Activated CD8-positive, alpha-beta T cell treated with anti-CD3 and anti-CD28 coated beads for 36 hours (primary cell): ENCODE data around the gene TNFRSF4. TPM values are rescaled to one million over a fixed set of nuclear protein-coding genes. Genes with fewer than 3 reads are reported as not detected.

Experiments
- ATAC-seq: fragments of 200-7000 bp; cut with Tn5 transposase; one replicate; pipeline ENCODE4 v1.10.0; 2021; ENCODE audit warnings: mild to moderate bottlenecking, moderate library complexity
- CTCF ChIA-PET: fragments of 350-600 bp; sonication (Branson Sonifier 250); formaldehyde crosslinking; loops from one replicate; lab custom pipeline; 2021; ENCODE audit warnings: antibody characterized with exemption; lab: Charles Lee
- POLR2A ChIA-PET: fragments of 350-600 bp; sonication (Branson Sonifier 250); formaldehyde crosslinking; loops from one replicate; lab custom pipeline; 2021; ENCODE audit warnings: antibody characterized with exemption; lab: Charles Lee
- DNase-seq: peaks from one replicate; pipeline ENCODE4 v3.0.0-alpha.2; 2020
- H3K27ac Mint-ChIP-seq: one replicate; pipeline ENCODE4 v1.8.0; 2021; ENCODE audit warnings: mild to moderate bottlenecking, mixed read lengths
- H3K27me3 Mint-ChIP-seq: one replicate; pipeline ENCODE4 v1.8.0; 2021; ENCODE audit warnings: mixed read lengths
- H3K36me3 Mint-ChIP-seq: one replicate; pipeline ENCODE4 v1.8.0; 2021; ENCODE audit warnings: low read depth, mixed read lengths
- H3K4me1 Mint-ChIP-seq: one replicate; pipeline ENCODE4 v1.8.0; 2021; ENCODE audit warnings: low read depth, mixed read lengths
- H3K4me3 Mint-ChIP-seq: one replicate; pipeline ENCODE4 v1.8.0; 2021; ENCODE audit warnings: mild to moderate bottlenecking, moderate library complexity, mixed read lengths
- H3K9me3 Mint-ChIP-seq: one replicate; pipeline ENCODE4 v1.8.0; 2021; ENCODE audit warnings: mixed read lengths
- CTCF ChIP-seq: fragments of 200-600 bp; IDR thresholded peaks from one replicate; pipeline ENCODE4 v1.8.0; 2022; ENCODE audit warnings: antibody characterized with exemption, mild to moderate bottlenecking
- intact Hi-C: fragments of 100-400 bp; cut with micrococcal nuclease; formaldehyde crosslinking; loops from one replicate; pipeline ENCODE4 v1.10.0; 2022
- total RNA-seq, 2 experiments: library from RNA; stranded (reverse); gene quantifications; one replicate each; pipeline ENCODE4 v1.2.3, GENCODE V29; 2021

Gene TNFRSF4
- total RNA-seq, 2 experiments from 2014 or later, result 137 to 142 TPM

GRCh38 chr1:1245817-1246576, 32.0 kb upstream of the TNFRSF4 start:
- H3K9me3 Mint-ChIP-seq, result no peaks in the 10 kb centered on the region
- ATAC-seq (no peak), DNase-seq (no peak)
- H3K36me3 Mint-ChIP-seq, result peaks cover 2% of the 10 kb centered on the region
- no peaks in the 10 kb centered on the region for H3K27me3 Mint-ChIP-seq
- ChIA-PET CTCF (no interaction called here), POLR2A (interaction anchor here (1.0 to 1.6 kb wide), 2 partner anchors 15 to 19 kb away, joined by 3 to 5 read pairs; partner anchors contain the start of gene SDF4)
- TF ChIP-seq CTCF, result no peak
- H3K27ac Mint-ChIP-seq, result no peak overlapping the region
- peaks cover 14% of the 10 kb centered on the region for H3K4me1 Mint-ChIP-seq
- H3K4me3 Mint-ChIP-seq, result no peak overlapping the region
- intact Hi-C loops, result no loop called here

GRCh38 chr1:1245178-1245816, 31.3 kb upstream of the TNFRSF4 start:
- ChIA-PET POLR2A (no interaction called here), CTCF (no interaction called here)
- intact Hi-C loops, result no loop called here
- H3K27me3 Mint-ChIP-seq, result no peaks in the 10 kb centered on the region
- ATAC-seq (no peak), DNase-seq (no peak)
- no peak for TF ChIP-seq CTCF
- peaks cover 8% of the 10 kb centered on the region for H3K4me1 Mint-ChIP-seq
- H3K27ac Mint-ChIP-seq, result no peak overlapping the region
- no peaks in the 10 kb centered on the region for H3K9me3 Mint-ChIP-seq
- H3K36me3 Mint-ChIP-seq, result peaks cover 1% of the 10 kb centered on the region
- no peak overlapping the region for H3K4me3 Mint-ChIP-seq

- no peak for TF ChIP-seq CTCF
- ATAC-seq (no peak), DNase-seq (no peak)
- Mint-ChIP-seq H3K4me1 (no peaks in the 10 kb centered on the region), H3K4me3 (no peak overlapping the region), H3K36me3 (no peaks in the 10 kb centered on the region), H3K27me3 (no peaks in the 10 kb centered on the region), H3K27ac (no peak overlapping the region), H3K9me3 (no peaks in the 10 kb centered on the region)
- intact Hi-C loops, result no loop called here
- POLR2A ChIA-PET, result no interaction called here
- CTCF ChIA-PET, result no interaction called here
These were observed 30.3 kb upstream of the TNFRSF4 start for GRCh38 chr1:1244192-1244811.

GRCh38 chr1:1243807-1244191, 29.8 kb upstream of the TNFRSF4 start:
- DNase-seq, result no peak
- no peak for TF ChIP-seq CTCF
- Mint-ChIP-seq H3K36me3 (no peaks in the 10 kb centered on the region), H3K9me3 (no peaks in the 10 kb centered on the region), H3K27me3 (no peaks in the 10 kb centered on the region), H3K27ac (no peak overlapping the region), H3K4me3 (no peak overlapping the region), H3K4me1 (no peaks in the 10 kb centered on the region)
- ChIA-PET POLR2A (no interaction called here), CTCF (no interaction called here)
- intact Hi-C loops, result no loop called here
- ATAC-seq, result no peak

GRCh38 chr1:1243266-1243660, 29.3 kb upstream of the TNFRSF4 start:
- ChIA-PET POLR2A (interaction anchor here (1.3 to 1.7 kb wide), 2 partner anchors 12 to 35 kb away, joined by 3 to 4 read pairs; partner anchors contain the start of genes B3GALT6 and SDF4), CTCF (no interaction called here)
- H3K27me3 Mint-ChIP-seq, result no peaks in the 10 kb centered on the region
- ATAC-seq, result no peak
- intact Hi-C loops, result no loop called here
- no peak overlapping the region for H3K27ac Mint-ChIP-seq
- no peaks in the 10 kb centered on the region for H3K9me3 Mint-ChIP-seq
- no peak overlapping the region for H3K4me3 Mint-ChIP-seq
- no peaks in the 10 kb centered on the region for H3K4me1 Mint-ChIP-seq
- no peak for DNase-seq
- TF ChIP-seq CTCF, result no peak
- no peaks in the 10 kb centered on the region for H3K36me3 Mint-ChIP-seq
